Subcutaneous adipose tissue (tissue), 4 donors: ENCODE results near the gene CALM3. TPM values are rescaled to one million over a fixed set of nuclear protein-coding genes. Genes with fewer than 3 reads are reported as not detected.

ENCODE experiments used
- CTCF ChIP-seq: fragments of 450-650 bp; IDR thresholded peaks from one replicate; pipeline ENCODE4 v1.5.1; 2016; ENCODE audit warnings: low read depth, mild to moderate bottlenecking, control low read depth, antibody characterized with exemption, moderate library complexity
- total RNA-seq, 4 donors: library from RNA; depleted of rRNA; stranded (reverse); fragments of >200 nt; gene quantifications; one replicate each; pipeline ENCODE4 v1.1.0, GENCODE V29; 2016

The CALM3 gene
- total RNA-seq, 4 donors from 2014 or later: 62.3 to 256 (median 132) TPM

DNA sequence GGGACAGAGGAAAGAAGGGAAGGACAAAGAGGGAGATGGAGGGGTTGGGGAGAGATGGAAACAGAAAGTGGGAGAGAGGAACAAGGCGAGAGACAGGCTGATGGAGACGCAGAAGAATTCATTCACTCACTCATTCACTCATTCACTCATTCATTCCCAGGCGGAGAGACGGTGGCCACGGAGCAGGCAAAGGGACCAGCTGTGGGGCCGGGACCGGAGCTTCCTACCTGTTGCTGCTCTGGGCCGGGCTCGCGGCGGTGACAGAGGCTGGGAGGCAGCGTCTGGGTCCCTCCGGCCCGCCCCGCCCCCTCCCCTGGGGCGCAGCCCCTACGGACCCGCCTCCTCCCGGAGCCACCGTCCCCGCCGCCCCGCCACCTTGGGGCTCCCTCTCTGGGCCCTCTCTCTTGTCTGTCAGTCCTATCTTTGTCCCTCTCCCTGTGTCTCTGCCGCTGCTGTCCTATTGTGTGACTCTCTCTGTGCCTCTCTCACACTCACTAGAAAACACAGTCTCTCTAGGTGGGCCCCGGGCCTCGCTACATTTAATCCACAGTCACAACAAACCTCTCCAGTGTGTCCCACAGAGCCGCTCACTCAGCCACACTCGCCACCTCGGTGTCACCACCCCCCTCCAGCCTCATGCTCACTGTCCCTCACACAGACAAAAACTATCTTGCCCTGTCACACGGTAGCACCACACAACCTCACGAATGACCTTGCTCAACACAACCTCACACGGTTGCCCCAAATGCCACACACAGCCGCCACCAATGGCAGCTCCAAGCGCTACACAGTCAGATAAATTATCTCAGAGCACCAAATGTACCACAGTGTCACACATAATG is 35.0 kb downstream of the CALM3 start, which contains the start of gene GNG8:
TSS of gene GNG8 (minus strand) at position 283 of the 842 bp plus-strand sequence. CDS start 1,520 bp downstream, outside the sequence.
- TF ChIP-seq CTCF: no peak

DNA sequence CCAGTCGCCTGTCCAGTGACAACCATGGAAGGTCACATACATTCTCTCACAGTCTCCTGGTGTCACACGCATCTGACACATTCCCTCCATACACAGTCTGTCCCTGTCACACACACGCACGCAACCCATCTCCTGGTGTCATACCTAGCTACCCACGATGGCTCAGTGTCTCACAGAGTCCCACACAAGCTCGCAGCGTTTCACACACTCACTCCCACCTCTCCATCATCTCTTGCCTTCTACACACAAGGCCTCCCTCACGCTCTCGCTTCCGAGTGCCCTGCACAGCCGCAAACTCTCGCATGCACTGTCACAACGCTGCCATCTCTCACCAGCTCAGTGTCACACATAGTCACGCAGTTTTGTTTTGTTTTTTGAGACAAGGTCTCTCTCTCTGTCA is 36.1 kb downstream of the CALM3 start:
- TF ChIP-seq CTCF: no peak

DNA sequence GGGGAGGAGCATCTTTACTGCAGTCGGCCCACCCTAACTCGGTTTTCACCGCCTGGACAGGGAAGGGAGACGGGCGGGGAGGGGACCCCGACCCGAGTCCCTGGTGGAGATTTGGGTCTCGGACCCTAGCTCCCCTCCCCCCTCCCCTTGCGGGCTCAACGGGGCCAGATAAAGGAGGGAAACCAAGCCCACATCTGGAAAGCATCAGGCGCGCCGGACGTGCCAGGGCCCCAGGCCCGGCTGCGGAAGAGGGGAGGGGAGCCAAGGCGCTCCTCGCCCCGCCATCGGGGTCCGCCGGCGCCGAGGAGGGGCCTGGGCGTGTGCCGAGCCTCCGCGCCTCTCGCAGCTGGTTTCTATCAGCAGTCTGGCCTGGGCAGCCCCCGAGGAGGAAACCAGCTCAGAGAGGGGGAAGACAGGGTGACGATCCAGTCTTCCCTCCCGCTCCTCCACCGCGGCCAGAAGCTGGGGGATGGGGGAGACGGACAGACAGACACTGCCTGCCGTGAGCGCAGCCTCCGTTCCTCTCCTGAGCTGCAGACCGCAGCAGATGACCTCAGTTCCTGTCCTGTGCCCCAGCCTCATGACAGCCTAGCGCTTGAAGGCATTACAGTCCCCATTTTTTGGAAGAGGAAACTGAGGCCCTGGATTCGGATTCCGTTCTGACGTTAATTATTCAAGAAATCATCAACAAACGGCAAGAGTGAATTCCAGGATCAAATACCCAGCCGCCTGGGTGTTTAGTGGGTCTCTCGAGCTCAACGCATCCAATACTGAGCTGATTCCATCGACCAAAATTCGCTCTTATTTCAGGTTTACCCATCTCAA is 38.4 kb downstream of the CALM3 start:
- no peak for TF ChIP-seq CTCF

GRCh38 chr19:46640656-46641055 is 39.5 kb downstream of the CALM3 start:
- no peak for TF ChIP-seq CTCF

- TF ChIP-seq CTCF: no peak
Observed at GRCh38 chr19:46644720-46645119, 43.6 kb downstream of the CALM3 start.

GRCh38 chr19:46646402-46646801 is 45.3 kb downstream of the CALM3 start:
- TF ChIP-seq CTCF: no peak
